Keratinocyte (primary cell): ENCODE results near the gene HEPACAM2. TPM values are rescaled to one million over a fixed set of nuclear protein-coding genes. Genes with fewer than 3 reads are reported as not detected.

Experiments used
- DNase-seq: peaks from one replicate; pipeline ENCODE4 v3.0.0-alpha.2; 2011; ENCODE audit warnings: low read depth, missing footprints, low spot score
- FAIRE-seq: peaks from 2 replicates; lab custom pipeline; 2011; peaks lifted over from hg19 to GRCh38; lab: Jason Lieb, UNC
- H2AFZ ChIP-seq: 2 replicates; pipeline ENCODE4 v1.6.0; 2012; ENCODE audit warnings: low read length, control low read depth, inconsistent platforms; ENCODE audit not compliant: control insufficient read depth
- H3K27ac ChIP-seq: 2 replicates; pipeline ENCODE4 v1.5.1; 2011; ENCODE audit warnings: low read length; ENCODE audit not compliant: control insufficient read depth, insufficient read depth
- H3K27me3 ChIP-seq: 3 replicates; pipeline ENCODE4 v1.6.0; 2011; ENCODE audit warnings: low read length; ENCODE audit not compliant: control insufficient read depth, insufficient read depth; ENCODE audit errors: extremely low read depth
- H3K36me3 ChIP-seq, 2 experiments: 2 replicates in 1 of 2; 3 replicates in 1 of 2; pipeline ENCODE4 v1.5.1; 2011; ENCODE audit warnings: low read length in 2 of 2, mild to moderate bottlenecking in 1 of 2; ENCODE audit not compliant: control insufficient read depth in 2 of 2, insufficient read depth in 2 of 2; ENCODE audit errors: extremely low read depth in 1 of 2
- H3K4me1 ChIP-seq: 3 replicates; pipeline ENCODE4 v1.5.1; 2011; ENCODE audit warnings: low read length; ENCODE audit not compliant: control insufficient read depth, insufficient read depth; ENCODE audit errors: extremely low read depth
- H3K4me2 ChIP-seq: 3 replicates; pipeline ENCODE4 v1.6.0; 2011; ENCODE audit warnings: low read depth, low read length; ENCODE audit not compliant: control insufficient read depth, insufficient read depth; ENCODE audit errors: extremely low read depth
- H3K4me3 ChIP-seq, 3 experiments: fragments of 200-600 bp in 1 of 3; sonication (generic) in 1 of 3; 2 replicates in 2 of 3; 3 replicates in 1 of 3; pipeline ENCODE4 v1.5.1; 2011 to 2016; ENCODE audit warnings: low read length in 3 of 3, mild to moderate bottlenecking in 3 of 3, control low read depth in 2 of 3, inconsistent platforms in 1 of 3, low read depth in 1 of 3, mixed read lengths in 1 of 3, mixed run types in 1 of 3, moderate library complexity in 1 of 3; ENCODE audit not compliant: control insufficient read depth in 2 of 3, insufficient read depth in 2 of 3; ENCODE audit errors: extremely low read depth in 1 of 3
- H3K79me2 ChIP-seq: 2 replicates; pipeline ENCODE4 v1.6.0; 2012; ENCODE audit warnings: low read length; ENCODE audit not compliant: control insufficient read depth, insufficient read depth
- H3K9ac ChIP-seq: 3 replicates; pipeline ENCODE4 v1.6.0; 2011; ENCODE audit warnings: low read length; ENCODE audit not compliant: control insufficient read depth, insufficient read depth; ENCODE audit errors: extremely low read depth
- H3K9me1 ChIP-seq: 3 replicates; pipeline ENCODE4 v1.6.0; 2011; ENCODE audit warnings: low read length; ENCODE audit not compliant: control insufficient read depth, insufficient read depth; ENCODE audit errors: extremely low read depth
- H3K9me3 ChIP-seq: 2 replicates; pipeline ENCODE4 v1.5.1; 2012; ENCODE audit warnings: low read depth, low read length; ENCODE audit not compliant: control insufficient read depth
- H4K20me1 ChIP-seq: 3 replicates; pipeline ENCODE4 v1.6.0; 2011; ENCODE audit warnings: low read length; ENCODE audit not compliant: control insufficient read depth, insufficient read depth; ENCODE audit errors: extremely low read depth
- EZH2 ChIP-seq: IDR thresholded peaks from one replicate; pipeline ENCODE4 v1.6.1; 2012; ENCODE audit warnings: inconsistent platforms, mild to moderate bottlenecking, low read length, moderate library complexity
- dilution Hi-C: fragments of 300-500 bp; cut with MboI; formaldehyde crosslinking; loops from one replicate; pipeline ENCODE4 v1.7.0; 2020; ENCODE audit warnings: low sequenced_read_pairs; ENCODE audit not compliant: extremely low pct_ligation_motif_present
- polyA plus RNA-seq, 5 experiments: library from polyadenylated mRNA; depleted of rRNA in 3 of 5; stranded (reverse) in 3 of 5; stranded (forward) in 1 of 5; unstranded in 1 of 5; fragments of >200 nt; gene quantifications; 1 replicate in 1 of 5; 2 replicates in 3 of 5; 3 replicates in 1 of 5; pipeline versions ENCODE4 v1.2.1 to v1.2.3, GENCODE V29; 2011 to 2012; ENCODE audit warnings: missing spikeins in 2 of 5, low read depth in 1 of 5, low replicate concordance in 1 of 5
- TF ChIP-seq, protein P1 (sequence below), 3 experiments: IDR thresholded peaks in 1 of 3; conservative IDR thresholded peaks in 1 of 3; optimal IDR thresholded peaks in 1 of 3; 2 replicates in 2 of 3; 3 replicates in 1 of 3; pipeline versions ENCODE3 to v1.5.1; 2011; ENCODE audit warnings: low read length in 3 of 3, mild to moderate bottlenecking in 3 of 3, moderate library complexity in 2 of 3, control low read depth in 1 of 3, inconsistent platforms in 1 of 3; ENCODE audit not compliant: insufficient read depth in 2 of 3; ENCODE audit errors: extremely low read depth in 1 of 3

HEPACAM2 gene
- polyA plus RNA-seq, 1 donor (not counting 4 experiments of a cell fraction or from before 2014, with no cell fraction given): not detected

DNA sequence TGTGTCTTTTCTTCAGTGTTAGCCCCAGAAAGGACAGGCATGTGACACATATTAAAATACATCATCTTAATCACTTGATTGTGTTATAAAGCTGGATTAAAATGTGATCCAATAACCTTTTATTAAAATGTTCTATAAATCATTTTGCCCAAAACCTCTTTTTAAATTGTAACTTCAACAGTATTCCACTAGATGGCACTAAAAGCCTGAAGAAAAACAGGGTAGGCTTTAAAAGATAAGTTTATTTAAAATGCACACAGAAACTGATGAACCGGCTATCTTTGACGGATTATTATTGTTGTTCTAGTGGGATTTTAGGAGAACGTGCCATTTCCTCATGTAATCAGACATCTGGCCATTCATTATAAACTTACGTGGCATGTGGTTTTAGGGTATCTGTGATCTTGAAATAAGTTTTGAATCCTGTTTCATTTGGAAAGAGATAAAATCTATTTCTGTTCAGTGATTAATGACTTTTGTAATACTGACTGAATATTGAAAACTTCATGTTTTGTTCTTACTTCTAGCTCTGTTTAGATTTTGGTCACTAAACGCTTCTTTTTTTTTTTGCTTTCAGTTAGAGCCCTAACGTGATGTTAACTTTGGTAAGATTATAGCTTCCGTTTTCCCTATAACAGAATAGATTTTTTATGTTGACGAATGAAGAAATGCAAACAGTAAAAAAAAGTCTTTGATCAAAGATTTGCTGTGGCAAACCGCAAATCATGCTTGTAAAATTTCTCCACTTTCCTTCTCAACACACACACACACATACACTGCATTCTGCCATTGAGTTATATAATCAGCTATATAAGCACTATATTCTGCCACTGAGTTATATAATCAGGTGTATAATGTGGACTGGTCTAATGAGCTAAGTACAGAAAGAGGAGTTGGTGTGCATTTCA is 19.5 kb upstream of the HEPACAM2 start:
- Histone ChIP-seq H3K27ac (no peak overlapping the region), H3K4me1 (no peaks in the 10 kb centered on the region), H3K79me2 (no peaks in the 10 kb centered on the region), H3K9ac (no peak overlapping the region), H3K4me3 (no peak overlapping the region), H3K9me1 (no peaks in the 10 kb centered on the region), H3K36me3 (no peaks in the 10 kb centered on the region), H3K4me2 (no peak overlapping the region), H3K9me3 (no peaks in the 10 kb centered on the region), H2AFZ (no peak overlapping the region), H3K27me3 (no peaks in the 10 kb centered on the region), H4K20me1 (no peaks in the 10 kb centered on the region)
- DNase-seq: no peak
- TF ChIP-seq, protein P1, sequence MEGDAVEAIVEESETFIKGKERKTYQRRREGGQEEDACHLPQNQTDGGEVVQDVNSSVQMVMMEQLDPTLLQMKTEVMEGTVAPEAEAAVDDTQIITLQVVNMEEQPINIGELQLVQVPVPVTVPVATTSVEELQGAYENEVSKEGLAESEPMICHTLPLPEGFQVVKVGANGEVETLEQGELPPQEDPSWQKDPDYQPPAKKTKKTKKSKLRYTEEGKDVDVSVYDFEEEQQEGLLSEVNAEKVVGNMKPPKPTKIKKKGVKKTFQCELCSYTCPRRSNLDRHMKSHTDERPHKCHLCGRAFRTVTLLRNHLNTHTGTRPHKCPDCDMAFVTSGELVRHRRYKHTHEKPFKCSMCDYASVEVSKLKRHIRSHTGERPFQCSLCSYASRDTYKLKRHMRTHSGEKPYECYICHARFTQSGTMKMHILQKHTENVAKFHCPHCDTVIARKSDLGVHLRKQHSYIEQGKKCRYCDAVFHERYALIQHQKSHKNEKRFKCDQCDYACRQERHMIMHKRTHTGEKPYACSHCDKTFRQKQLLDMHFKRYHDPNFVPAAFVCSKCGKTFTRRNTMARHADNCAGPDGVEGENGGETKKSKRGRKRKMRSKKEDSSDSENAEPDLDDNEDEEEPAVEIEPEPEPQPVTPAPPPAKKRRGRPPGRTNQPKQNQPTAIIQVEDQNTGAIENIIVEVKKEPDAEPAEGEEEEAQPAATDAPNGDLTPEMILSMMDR (optimal IDR thresholded peaks at IDR 0.05 in 1 of 3, IDR thresholded peaks at IDR 0.05 in 1 of 3, conservative IDR thresholded peaks at IDR 0.05 in 1 of 3; ENCODE audit: extremely low read depth in 1 of 3, insufficient read depth in 2 of 3, low read length in 3 of 3): peak in 1 of 3 experiments; percentile 31
- no peak for TF ChIP-seq EZH2
- dilution Hi-C loops: no loop called here
- no peak for FAIRE-seq

DNA sequence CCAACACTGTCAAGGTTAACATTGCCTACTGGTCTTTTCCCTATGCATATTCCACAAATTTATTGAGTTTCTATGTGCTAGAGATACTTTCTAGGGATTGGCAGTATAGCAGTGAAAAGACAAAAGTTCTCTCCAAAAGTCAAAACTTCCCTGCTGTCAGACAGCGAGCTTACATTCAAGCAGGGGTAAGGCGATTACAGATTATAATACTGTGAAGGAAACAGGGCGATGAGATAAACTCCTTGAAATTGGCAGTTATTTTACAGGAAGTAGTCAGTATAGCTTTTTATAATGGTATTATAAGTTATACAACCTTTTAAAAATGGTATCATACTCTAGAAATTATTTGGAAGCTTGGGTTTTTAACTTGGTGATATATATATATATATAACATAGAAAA is 15.8 kb upstream of the HEPACAM2 start:
- Histone ChIP-seq H3K9me3 (no peaks in the 10 kb centered on the region), H3K9ac (no peak overlapping the region), H2AFZ (no peak overlapping the region), H3K9me1 (no peaks in the 10 kb centered on the region), H3K36me3 (no peaks in the 10 kb centered on the region), H3K4me1 (no peaks in the 10 kb centered on the region), H3K4me3 (no peak overlapping the region), H3K27ac (no peak overlapping the region), H3K4me2 (no peak overlapping the region), H4K20me1 (no peaks in the 10 kb centered on the region), H3K79me2 (no peaks in the 10 kb centered on the region), H3K27me3 (no peaks in the 10 kb centered on the region)
- FAIRE-seq: no peak
- no peak for TF ChIP-seq EZH2
- TF ChIP-seq, protein P1 (optimal IDR thresholded peaks at IDR 0.05 in 1 of 3, IDR thresholded peaks at IDR 0.05 in 1 of 3, conservative IDR thresholded peaks at IDR 0.05 in 1 of 3; ENCODE audit: extremely low read depth in 1 of 3, insufficient read depth in 2 of 3, low read length in 3 of 3): no peak
- no peak for DNase-seq
- dilution Hi-C loops: no loop called here
